NB4 (cell line): ENCODE results near the gene BRINP1.

Source experiments
- DNase-seq: peaks from one replicate; pipeline ENCODE4 v3.0.0; 2010; ENCODE audit warnings: low read depth
- H3K4me3 ChIP-seq: one replicate; pipeline ENCODE4 v1.5.1; 2011; ENCODE audit warnings: mild to moderate bottlenecking, low read depth, low read length, moderate library complexity
- MYC ChIP-seq: IDR thresholded peaks from 2 replicates; pipeline ENCODE4 v1.6.1; 2011; ENCODE audit warnings: low read depth, low read length
- POLR2A ChIP-seq: IDR thresholded peaks from 2 replicates; pipeline ENCODE4 v1.6.1; 2011; ENCODE audit warnings: mild to moderate bottlenecking; ENCODE audit not compliant: insufficient read length; ENCODE audit errors: extremely low read depth
- TF ChIP-seq, protein P1 (sequence below): IDR thresholded peaks from 2 replicates; pipeline ENCODE4 v1.6.1; 2011; ENCODE audit warnings: low read depth, low read length
- TF ChIP-seq, protein P2 (sequence below): IDR thresholded peaks from one replicate; pipeline ENCODE4 v1.5.1; 2012; ENCODE audit warnings: low read depth, low read length

The BRINP1 gene

DNA sequence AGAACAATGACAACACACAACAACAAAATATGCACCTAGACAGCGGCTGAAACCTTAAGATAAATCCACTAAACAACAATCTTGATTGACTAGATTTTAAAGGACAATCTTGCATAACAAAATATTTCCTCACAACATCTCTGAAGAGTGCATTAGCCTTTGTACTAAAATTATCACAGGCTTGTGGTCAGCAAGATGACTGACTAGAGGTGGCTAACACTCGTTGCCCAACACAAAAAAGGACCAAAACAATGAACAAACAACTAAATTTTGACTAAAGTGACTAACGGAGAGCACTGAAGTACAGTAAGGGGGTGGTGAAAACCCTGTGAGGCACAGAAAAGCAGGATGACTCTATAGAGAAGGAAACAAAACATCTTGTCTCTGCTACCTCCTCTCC lies 183.9 kb downstream of the BRINP1 start:
- H3K4me3 ChIP-seq: no peak overlapping the region
- TF ChIP-seq POLR2A (no peak), MYC (no peak)
- TF ChIP-seq, protein P1, sequence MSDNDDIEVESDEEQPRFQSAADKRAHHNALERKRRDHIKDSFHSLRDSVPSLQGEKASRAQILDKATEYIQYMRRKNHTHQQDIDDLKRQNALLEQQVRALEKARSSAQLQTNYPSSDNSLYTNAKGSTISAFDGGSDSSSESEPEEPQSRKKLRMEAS: no peak
- TF ChIP-seq, protein P2, sequence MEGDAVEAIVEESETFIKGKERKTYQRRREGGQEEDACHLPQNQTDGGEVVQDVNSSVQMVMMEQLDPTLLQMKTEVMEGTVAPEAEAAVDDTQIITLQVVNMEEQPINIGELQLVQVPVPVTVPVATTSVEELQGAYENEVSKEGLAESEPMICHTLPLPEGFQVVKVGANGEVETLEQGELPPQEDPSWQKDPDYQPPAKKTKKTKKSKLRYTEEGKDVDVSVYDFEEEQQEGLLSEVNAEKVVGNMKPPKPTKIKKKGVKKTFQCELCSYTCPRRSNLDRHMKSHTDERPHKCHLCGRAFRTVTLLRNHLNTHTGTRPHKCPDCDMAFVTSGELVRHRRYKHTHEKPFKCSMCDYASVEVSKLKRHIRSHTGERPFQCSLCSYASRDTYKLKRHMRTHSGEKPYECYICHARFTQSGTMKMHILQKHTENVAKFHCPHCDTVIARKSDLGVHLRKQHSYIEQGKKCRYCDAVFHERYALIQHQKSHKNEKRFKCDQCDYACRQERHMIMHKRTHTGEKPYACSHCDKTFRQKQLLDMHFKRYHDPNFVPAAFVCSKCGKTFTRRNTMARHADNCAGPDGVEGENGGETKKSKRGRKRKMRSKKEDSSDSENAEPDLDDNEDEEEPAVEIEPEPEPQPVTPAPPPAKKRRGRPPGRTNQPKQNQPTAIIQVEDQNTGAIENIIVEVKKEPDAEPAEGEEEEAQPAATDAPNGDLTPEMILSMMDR: no peak
- DNase-seq: no peak

DNA sequence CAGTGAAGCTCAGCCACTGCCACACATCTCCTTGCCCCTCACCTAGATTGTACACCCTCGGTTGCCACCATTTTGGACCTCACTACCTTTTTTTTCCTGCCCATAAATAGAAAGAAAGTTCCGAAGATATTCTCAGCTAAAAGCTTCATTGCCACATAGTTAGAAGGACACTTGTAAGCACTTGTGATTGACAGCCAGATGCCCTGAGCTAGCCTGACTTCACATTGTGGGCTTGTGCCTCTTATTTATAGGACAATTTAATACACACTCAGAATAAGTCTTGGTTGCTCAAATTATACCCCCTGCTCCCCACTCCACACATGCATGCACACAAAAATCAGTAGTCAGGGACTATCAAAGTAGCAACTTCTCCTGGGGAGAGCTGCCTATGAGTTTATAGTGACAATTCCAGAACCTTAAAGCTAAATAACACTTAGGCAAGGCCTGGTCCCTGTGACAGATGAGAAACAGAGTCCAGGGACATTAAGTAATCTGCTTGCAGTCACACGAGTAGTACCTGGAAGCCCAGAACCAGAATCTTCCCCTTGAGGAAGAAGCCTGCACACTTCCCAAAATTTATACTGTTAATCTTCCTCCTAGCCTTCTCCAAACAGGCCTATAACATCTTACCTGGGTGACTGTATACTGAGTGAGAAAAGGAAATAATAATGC lies 184.8 kb downstream of the BRINP1 start:
- no peak overlapping the region for H3K4me3 ChIP-seq
- TF ChIP-seq, protein P2: no peak
- TF ChIP-seq POLR2A: no peak
- TF ChIP-seq MYC: no peak
- TF ChIP-seq, protein P1: no peak
- DNase-seq: no peak

DNA sequence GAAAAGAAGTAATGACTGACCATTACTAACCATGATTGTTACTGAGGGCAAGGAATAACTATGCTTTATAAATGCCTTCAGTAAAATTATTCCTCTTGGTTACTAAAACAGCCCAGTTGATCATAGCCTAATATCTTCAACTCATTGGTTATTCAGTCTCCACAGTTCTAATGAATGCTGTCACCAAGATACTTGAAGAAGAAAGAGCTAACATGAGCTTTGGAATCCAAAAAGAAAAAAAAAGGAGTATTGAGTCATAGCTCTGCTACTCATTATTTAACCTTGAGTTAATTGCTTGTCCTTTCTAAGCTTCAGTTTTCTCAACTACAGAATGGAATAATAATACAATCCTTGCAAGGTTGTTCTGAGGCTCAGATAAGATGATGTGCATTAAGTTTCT lies 187.7 kb downstream of the BRINP1 start:
- TF ChIP-seq MYC: no peak
- TF ChIP-seq, protein P2: no peak
- TF ChIP-seq, protein P1: no peak
- TF ChIP-seq POLR2A: no peak
- DNase-seq: no peak
- H3K4me3 ChIP-seq: no peak overlapping the region

DNA sequence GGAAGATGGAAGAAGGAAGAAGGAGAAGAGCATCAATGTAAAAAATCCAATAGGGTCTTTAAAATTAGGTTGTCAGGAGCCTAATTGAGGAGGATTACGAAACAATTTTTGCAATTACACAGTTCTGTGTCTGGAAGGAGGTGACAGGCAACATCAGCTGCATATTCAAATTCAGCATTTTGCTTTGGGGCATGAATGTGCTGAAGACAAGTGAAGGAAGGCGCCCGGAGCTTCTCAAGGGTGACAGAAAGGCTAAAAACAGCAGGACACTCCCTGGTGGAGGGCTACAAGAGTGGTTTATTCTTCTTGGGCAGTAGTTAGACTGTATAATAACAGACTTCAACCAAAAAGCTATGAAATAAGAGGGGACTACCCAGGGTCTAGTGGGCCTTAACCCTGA lies 188.3 kb downstream of the BRINP1 start:
- no peak overlapping the region for H3K4me3 ChIP-seq
- TF ChIP-seq MYC (no peak), POLR2A (no peak)
- TF ChIP-seq, protein P1: no peak
- TF ChIP-seq, protein P2: no peak
- DNase-seq: no peak

DNA sequence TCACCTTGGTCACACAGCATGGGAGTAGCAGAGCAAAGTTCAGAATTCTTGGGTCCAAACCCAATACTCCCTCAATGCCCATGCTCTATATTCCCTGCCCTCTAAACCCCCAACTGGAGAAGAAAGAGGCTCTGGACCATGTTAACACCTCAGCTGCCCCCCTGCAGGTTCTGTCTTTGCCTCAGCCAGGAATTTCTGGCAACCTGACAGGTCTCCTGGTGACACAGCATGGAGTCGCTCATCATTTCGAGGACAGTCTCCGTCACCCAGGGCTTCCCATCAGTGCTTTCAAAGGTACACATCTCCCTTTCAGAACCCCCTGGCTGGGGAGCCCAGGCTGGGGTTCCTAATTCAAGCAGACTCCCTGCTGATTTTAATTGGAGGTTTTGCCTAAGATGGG lies 189.5 kb downstream of the BRINP1 start:
- H3K4me3 ChIP-seq: no peak overlapping the region
- no peak for DNase-seq
- TF ChIP-seq, protein P1: no peak
- TF ChIP-seq, protein P2: no peak
- no peak for TF ChIP-seq MYC
- no peak for TF ChIP-seq POLR2A
